Hepatocyte (in vitro differentiated cells): ENCODE measurements around the gene WDR1. TPM values are rescaled to one million over a fixed set of nuclear protein-coding genes. Genes with fewer than 3 reads are reported as not detected.
A peak's percentile ranks its signal among the peaks of the same experiment; 100 is the strongest.

Experiments used
- DNase-seq: peaks from one replicate; pipeline ENCODE4 v3.0.0-alpha.2; 2016; ENCODE audit warnings: low spot score
- H2AFZ ChIP-seq: fragments of 200-600 bp; sonication (generic); 2 replicates; pipeline ENCODE4 v1.6.0; 2016; ENCODE audit warnings: antibody characterized with exemption, mild to moderate bottlenecking
- H3K27ac ChIP-seq: fragments of 200-600 bp; sonication (generic); 2 replicates; pipeline ENCODE4 v1.5.1; 2016; ENCODE audit warnings: mild to moderate bottlenecking
- H3K27me3 ChIP-seq: fragments of 200-600 bp; sonication (generic); 2 replicates; pipeline ENCODE4 v1.6.1; 2016
- H3K36me3 ChIP-seq: fragments of 200-600 bp; sonication (generic); replicated peaks from 2 replicates; pipeline ENCODE4 v1.5.1; 2016; ENCODE audit warnings: low read depth; ENCODE audit not compliant: insufficient read depth
- H3K4me1 ChIP-seq: fragments of 200-600 bp; sonication (generic); 2 replicates; pipeline ENCODE4 v1.5.1; 2016; ENCODE audit warnings: mild to moderate bottlenecking, moderate library complexity; ENCODE audit not compliant: insufficient read depth
- H3K4me2 ChIP-seq: fragments of 200-600 bp; sonication (generic); 2 replicates; pipeline ENCODE4 v1.6.0; 2016
- H3K4me3 ChIP-seq: fragments of 200-600 bp; sonication (generic); 2 replicates; pipeline ENCODE4 v1.5.1; 2016; ENCODE audit warnings: mild to moderate bottlenecking
- H3K79me2 ChIP-seq: fragments of 200-600 bp; sonication (generic); 2 replicates; pipeline ENCODE4 v1.6.0; 2017; ENCODE audit warnings: mild to moderate bottlenecking
- H3K9me2 ChIP-seq: fragments of 200-600 bp; sonication (generic); replicated peaks from 2 replicates; pipeline ENCODE4 v1.6.0; 2017; ENCODE audit warnings: mild to moderate bottlenecking; ENCODE audit not compliant: insufficient read depth
- H3K9me3 ChIP-seq: fragments of 200-600 bp; sonication (generic); 2 replicates; pipeline ENCODE4 v1.5.1; 2016; ENCODE audit warnings: low read depth, mild to moderate bottlenecking
- H4K20me1 ChIP-seq: fragments of 200-600 bp; sonication (generic); 2 replicates; pipeline ENCODE4 v1.6.0; 2016; ENCODE audit warnings: mild to moderate bottlenecking; ENCODE audit not compliant: insufficient read depth, poor library complexity, severe bottlenecking
- EZH2 ChIP-seq: fragments of 200-600 bp; sonication (generic); IDR thresholded peaks from 2 replicates; pipeline ENCODE4 v1.6.1; 2016; ENCODE audit warnings: antibody characterized with exemption, mild to moderate bottlenecking, borderline replicate concordance
- EZH2phosphoT487 ChIP-seq: fragments of 200-600 bp; sonication (generic); IDR thresholded peaks from one replicate; pipeline ENCODE4 v1.6.1; 2018; ENCODE audit warnings: antibody characterized with exemption, mild to moderate bottlenecking, low read depth, moderate library complexity; ENCODE audit not compliant: unreplicated experiment, severe bottlenecking
- WGBS: methylation state at CpG from one replicate; pipeline ENCODE4 v1.1.6; 2016; ENCODE audit warnings: low lambda C conversion rate; ENCODE audit errors: missing lambda C conversion rate; 5-methylcytosine and 5-hydroxymethylcytosine counted together
- polyA plus RNA-seq: library from polyadenylated mRNA; unstranded; fragments of >200 nt; fragmentation: Nextera tagmentation; extraction: Ambion mirVana; gene quantifications from 2 replicates; pipeline ENCODE4 v1.2.1, GENCODE V29; 2016
- total RNA-seq: library from RNA; depleted of rRNA; stranded (reverse); fragments of >200 nt; gene quantifications from 2 replicates; pipeline ENCODE4 v1.2.3, GENCODE V29; 2014
- TF ChIP-seq, protein P1 (sequence below): fragments of 200-600 bp; sonication (generic); IDR thresholded peaks from 2 replicates; pipeline ENCODE4 v1.5.1; 2016; ENCODE audit warnings: antibody characterized with exemption, mild to moderate bottlenecking; ENCODE audit not compliant: poor library complexity

The WDR1 gene
- total and polyA plus RNA-seq, 2 experiments from 2014 or later = 176 to 179 TPM

DNA sequence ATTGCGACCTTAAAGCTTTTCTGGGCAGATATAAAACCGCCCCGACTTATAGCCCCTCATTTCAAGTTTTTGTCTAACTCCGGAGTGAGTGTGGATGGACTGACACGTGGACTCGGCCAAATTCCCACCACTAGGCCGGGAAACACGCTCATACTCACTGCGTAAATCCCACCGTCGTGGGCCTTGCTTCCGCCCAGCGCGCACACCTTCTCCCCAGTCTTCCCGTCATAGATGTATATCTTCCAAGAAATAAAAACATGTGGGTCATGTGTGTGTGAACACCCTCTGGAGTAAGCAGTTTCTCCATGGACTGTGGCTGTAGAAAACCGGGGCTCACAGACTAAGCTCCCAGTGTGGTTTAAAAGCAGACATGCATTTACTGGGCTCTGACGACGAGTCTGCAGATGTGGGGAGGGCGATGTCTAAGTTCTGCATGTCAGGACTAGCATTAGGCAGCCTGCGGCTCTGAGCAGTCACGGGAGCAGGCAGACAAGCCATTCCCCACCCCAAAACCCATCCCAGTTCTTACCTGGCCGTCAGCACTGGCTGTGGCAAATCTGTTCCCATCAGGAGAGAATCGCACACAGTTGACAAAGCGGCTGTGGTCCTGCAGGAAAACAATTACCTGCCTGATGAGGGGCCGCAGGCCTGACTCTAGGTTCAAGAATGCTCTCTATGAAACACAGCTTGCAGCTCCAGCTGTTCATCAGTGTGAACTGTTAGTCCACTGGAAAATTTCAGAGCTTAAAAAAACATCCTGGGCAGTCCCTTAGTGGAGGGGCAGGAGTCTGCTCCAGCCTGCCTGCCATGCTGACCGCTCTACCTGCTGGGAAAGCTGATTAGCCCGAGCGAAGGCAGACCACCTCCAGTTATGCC, 28.2 kb downstream of the WDR1 start:
- no peak overlapping the region for H3K4me3 ChIP-seq
- WGBS = 91% methylated on average over 28 of the region's 28 CpGs
- peak overlapping the region; percentile 78 for H3K27ac ChIP-seq
- peaks cover 25% of the 10 kb centered on the region for H3K4me1 ChIP-seq
- H3K79me2 ChIP-seq = peaks cover 42% of the 10 kb centered on the region
- H3K36me3 ChIP-seq = no peaks in the 10 kb centered on the region
- H3K27me3 ChIP-seq = no peaks in the 10 kb centered on the region
- TF ChIP-seq EZH2phosphoT487 (no peak), EZH2 (no peak)
- TF ChIP-seq, protein P1, sequence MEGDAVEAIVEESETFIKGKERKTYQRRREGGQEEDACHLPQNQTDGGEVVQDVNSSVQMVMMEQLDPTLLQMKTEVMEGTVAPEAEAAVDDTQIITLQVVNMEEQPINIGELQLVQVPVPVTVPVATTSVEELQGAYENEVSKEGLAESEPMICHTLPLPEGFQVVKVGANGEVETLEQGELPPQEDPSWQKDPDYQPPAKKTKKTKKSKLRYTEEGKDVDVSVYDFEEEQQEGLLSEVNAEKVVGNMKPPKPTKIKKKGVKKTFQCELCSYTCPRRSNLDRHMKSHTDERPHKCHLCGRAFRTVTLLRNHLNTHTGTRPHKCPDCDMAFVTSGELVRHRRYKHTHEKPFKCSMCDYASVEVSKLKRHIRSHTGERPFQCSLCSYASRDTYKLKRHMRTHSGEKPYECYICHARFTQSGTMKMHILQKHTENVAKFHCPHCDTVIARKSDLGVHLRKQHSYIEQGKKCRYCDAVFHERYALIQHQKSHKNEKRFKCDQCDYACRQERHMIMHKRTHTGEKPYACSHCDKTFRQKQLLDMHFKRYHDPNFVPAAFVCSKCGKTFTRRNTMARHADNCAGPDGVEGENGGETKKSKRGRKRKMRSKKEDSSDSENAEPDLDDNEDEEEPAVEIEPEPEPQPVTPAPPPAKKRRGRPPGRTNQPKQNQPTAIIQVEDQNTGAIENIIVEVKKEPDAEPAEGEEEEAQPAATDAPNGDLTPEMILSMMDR = no peak
- H4K20me1 ChIP-seq = peaks cover 37% of the 10 kb centered on the region
- DNase-seq = no peak
- no peaks in the 10 kb centered on the region for H3K9me3 ChIP-seq
- no peak overlapping the region for H2AFZ ChIP-seq
- H3K4me2 ChIP-seq = no peak overlapping the region
- H3K9me2 ChIP-seq = no peaks in the 10 kb centered on the region

- Histone ChIP-seq H3K36me3 (no peaks in the 10 kb centered on the region), H3K9me2 (no peaks in the 10 kb centered on the region), H2AFZ (no peak overlapping the region), H3K4me3 (no peak overlapping the region), H3K27me3 (no peaks in the 10 kb centered on the region), H3K4me1 (peaks cover 21% of the 10 kb centered on the region), H3K4me2 (no peak overlapping the region), H3K79me2 (peaks cover 31% of the 10 kb centered on the region), H3K27ac (no peak overlapping the region), H3K9me3 (no peaks in the 10 kb centered on the region), H4K20me1 (peaks cover 26% of the 10 kb centered on the region)
- TF ChIP-seq EZH2phosphoT487 (no peak), EZH2 (no peak)
- TF ChIP-seq, protein P1 = no peak
- DNase-seq = no peak
- WGBS = 97% methylated on average over 12 of the region's 12 CpGs
Observed at GRCh38 chr4:10087152-10087791, 29.3 kb downstream of the WDR1 start.

DNA sequence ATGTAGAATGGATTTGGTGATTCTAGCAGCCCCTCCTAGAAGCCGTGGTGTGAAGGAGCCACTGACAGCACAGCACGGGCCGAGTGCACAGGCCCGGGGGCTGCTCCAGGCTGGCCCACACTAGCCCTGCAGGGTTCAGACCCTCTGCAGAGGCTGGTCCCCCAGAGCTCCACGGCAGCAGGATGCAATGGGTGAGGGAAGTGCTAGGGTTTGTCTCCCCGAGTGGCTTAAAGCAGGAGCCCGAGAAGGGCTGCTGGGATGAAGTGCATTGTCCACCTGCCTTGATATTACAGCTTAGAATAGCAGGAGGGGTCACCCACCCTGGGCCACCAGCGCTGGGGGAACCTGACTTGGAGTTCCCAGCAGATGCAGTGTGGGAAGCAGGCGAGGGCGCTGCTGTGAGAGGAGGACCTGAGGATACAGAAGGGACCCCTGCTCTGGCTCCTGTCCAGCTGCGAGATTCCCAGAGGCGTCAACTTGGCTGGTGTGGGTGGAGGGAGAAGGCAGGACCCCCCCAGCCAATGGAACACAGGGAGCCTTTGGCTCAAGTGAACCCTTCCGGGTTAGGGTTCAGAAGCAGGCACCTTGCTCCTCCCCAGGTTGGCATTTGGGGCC, 30.0 kb downstream of the WDR1 start:
- Histone ChIP-seq H3K4me2 (no peak overlapping the region), H3K27me3 (no peaks in the 10 kb centered on the region), H3K9me3 (no peaks in the 10 kb centered on the region), H4K20me1 (peaks cover 19% of the 10 kb centered on the region), H3K36me3 (no peaks in the 10 kb centered on the region), H3K27ac (no peak overlapping the region), H3K9me2 (no peaks in the 10 kb centered on the region), H3K4me1 (peaks cover 21% of the 10 kb centered on the region), H3K79me2 (peaks cover 26% of the 10 kb centered on the region), H3K4me3 (no peak overlapping the region), H2AFZ (no peak overlapping the region)
- no peak for DNase-seq
- TF ChIP-seq EZH2phosphoT487 = no peak
- TF ChIP-seq EZH2 = no peak
- TF ChIP-seq, protein P1 = no peak
- WGBS = 95% methylated on average over 13 of the region's 13 CpGs
